Right atrium auricular region (tissue), 2 donors: ENCODE measurements around the gene LDLRAD3. TPM values are rescaled to one million over a fixed set of nuclear protein-coding genes. Genes with fewer than 3 reads are reported as not detected.

Source experiments
- DNase-seq: peaks from one replicate; pipeline ENCODE4 v3.0.0-alpha.2; 2019; ENCODE audit warnings: low spot score
- H3K27ac ChIP-seq, 2 donors: fragments of 200-600 bp; sonication (generic); 1 replicate in 1 of 2; 2 replicates in 1 of 2; pipeline ENCODE4 v1.5.1; 2016 to 2019
- H3K27me3 ChIP-seq, 2 donors: fragments of 200-600 bp; sonication (generic); one replicate each; pipeline versions ENCODE4 v1.5.1 to v1.6.0; 2017 to 2019
- H3K36me3 ChIP-seq: fragments of 200-600 bp; sonication (generic); one replicate; pipeline ENCODE4 v1.5.1; 2016
- H3K4me1 ChIP-seq, 2 donors: fragments of 200-600 bp; sonication (generic); one replicate each; pipeline versions ENCODE4 v1.5.1 to v1.6.0; 2017 to 2019
- H3K4me3 ChIP-seq, 2 donors: fragments of 200-600 bp; sonication (generic); 1 replicate in 1 of 2; 2 replicates in 1 of 2; pipeline ENCODE4 v1.5.1; 2017 to 2019; ENCODE audit warnings: mild to moderate bottlenecking in 1 of 2, moderate library complexity in 1 of 2
- H3K9me3 ChIP-seq, 2 donors: fragments of 200-600 bp; sonication (generic); one replicate each; pipeline ENCODE4 v1.5.1; 2019
- CTCF ChIP-seq, 2 donors: fragments of 200-600 bp; sonication (generic); IDR thresholded peaks; one replicate each; pipeline ENCODE4 v1.5.1; 2019; ENCODE audit warnings: antibody characterized with exemption in 2 of 2
- total RNA-seq, 2 donors: library from RNA; depleted of rRNA; stranded (reverse); fragments of >200 nt; gene quantifications; one replicate each; pipeline ENCODE4 v1.1.0, GENCODE V29; 2016

LDLRAD3 gene
- total RNA-seq, 2 donors from 2014 or later = 3.6 to 7.0 TPM

DNA sequence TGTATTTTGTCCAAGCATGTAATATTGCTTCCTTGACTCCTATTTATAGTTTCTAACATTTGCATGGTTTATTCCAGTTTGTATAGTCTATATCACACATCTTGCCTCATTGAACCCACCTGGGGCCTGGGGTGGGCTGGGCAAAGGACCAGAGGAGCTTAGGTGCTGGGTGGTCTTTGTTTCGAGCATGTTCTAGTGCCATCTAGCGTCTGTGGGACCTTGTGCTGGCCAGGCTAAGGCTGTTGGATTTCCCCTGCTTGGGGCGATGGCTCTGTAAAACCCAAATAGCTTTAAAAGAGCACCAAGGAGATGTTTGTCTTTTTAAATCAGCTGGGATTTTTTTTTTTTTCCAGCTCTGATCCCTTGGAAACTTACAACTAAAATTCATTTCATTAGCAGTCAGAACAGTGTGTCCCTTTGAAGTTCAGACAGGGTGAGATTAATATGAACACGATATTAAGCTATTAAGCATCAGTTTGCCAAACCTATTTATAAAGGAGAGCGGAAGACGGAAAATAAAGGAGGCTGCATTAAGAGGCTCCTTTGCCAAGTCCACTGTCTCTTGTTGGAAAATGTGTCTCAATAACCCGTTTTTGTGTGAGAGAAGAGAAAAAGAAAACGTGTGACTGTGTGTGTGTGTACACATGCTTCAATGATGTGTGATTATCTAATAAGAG is 188.0 kb downstream of the LDLRAD3 start:
- DNase-seq = no peak
- Histone ChIP-seq H3K9me3 (no peaks in the 10 kb centered on the region), H3K36me3 (no peaks in the 10 kb centered on the region), H3K4me3 (no peak overlapping the region), H3K27me3 (no peaks in the 10 kb centered on the region), H3K4me1 (no peaks in the 10 kb centered on the region), H3K27ac (peak overlapping the region in 1 of 2 donors; percentile 23)
- TF ChIP-seq CTCF (IDR thresholded peaks at IDR 0.05) = peak; percentile 41 to 85

GRCh38 chr11:36132940-36133339 is 189.1 kb downstream of the LDLRAD3 start:
- Histone ChIP-seq H3K9me3 (no peaks in the 10 kb centered on the region), H3K4me1 (no peaks in the 10 kb centered on the region), H3K27me3 (no peaks in the 10 kb centered on the region), H3K36me3 (no peaks in the 10 kb centered on the region), H3K27ac (no peak overlapping the region), H3K4me3 (no peak overlapping the region)
- no peak for DNase-seq
- no peak for TF ChIP-seq CTCF (IDR thresholded peaks at IDR 0.05)

- Histone ChIP-seq H3K4me1 (no peaks in the 10 kb centered on the region), H3K4me3 (no peak overlapping the region), H3K27ac (no peak overlapping the region), H3K27me3 (no peaks in the 10 kb centered on the region), H3K9me3 (no peaks in the 10 kb centered on the region), H3K36me3 (no peaks in the 10 kb centered on the region)
- no peak for DNase-seq
- TF ChIP-seq CTCF (IDR thresholded peaks at IDR 0.05) = no peak
Observed at GRCh38 chr11:36135076-36135475, 191.2 kb downstream of the LDLRAD3 start.

DNA sequence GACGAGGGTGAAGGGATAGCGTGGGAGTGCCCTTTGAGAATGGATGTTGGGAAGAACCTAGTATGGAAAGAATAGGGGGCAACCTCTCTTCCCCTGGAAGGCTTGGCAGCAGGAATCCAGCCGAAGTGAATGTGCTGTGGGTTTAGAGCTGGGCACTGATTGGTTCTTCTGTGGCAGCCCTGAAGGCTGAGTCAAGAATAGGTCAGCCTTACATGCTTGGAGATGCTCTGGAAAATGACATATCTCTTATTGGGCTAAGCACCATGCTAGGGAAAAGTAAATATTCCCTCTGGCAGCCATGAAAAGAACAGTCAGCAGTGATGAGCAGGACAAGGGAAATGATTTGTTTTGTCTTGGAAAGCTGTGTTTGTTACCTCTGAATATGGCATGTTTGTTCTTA is 195.9 kb downstream of the LDLRAD3 start:
- Histone ChIP-seq H3K4me1 (no peaks in the 10 kb centered on the region), H3K27me3 (no peaks in the 10 kb centered on the region), H3K9me3 (no peaks in the 10 kb centered on the region), H3K27ac (no peak overlapping the region), H3K4me3 (no peak overlapping the region), H3K36me3 (no peaks in the 10 kb centered on the region)
- no peak for DNase-seq
- no peak for TF ChIP-seq CTCF (IDR thresholded peaks at IDR 0.05)

DNA sequence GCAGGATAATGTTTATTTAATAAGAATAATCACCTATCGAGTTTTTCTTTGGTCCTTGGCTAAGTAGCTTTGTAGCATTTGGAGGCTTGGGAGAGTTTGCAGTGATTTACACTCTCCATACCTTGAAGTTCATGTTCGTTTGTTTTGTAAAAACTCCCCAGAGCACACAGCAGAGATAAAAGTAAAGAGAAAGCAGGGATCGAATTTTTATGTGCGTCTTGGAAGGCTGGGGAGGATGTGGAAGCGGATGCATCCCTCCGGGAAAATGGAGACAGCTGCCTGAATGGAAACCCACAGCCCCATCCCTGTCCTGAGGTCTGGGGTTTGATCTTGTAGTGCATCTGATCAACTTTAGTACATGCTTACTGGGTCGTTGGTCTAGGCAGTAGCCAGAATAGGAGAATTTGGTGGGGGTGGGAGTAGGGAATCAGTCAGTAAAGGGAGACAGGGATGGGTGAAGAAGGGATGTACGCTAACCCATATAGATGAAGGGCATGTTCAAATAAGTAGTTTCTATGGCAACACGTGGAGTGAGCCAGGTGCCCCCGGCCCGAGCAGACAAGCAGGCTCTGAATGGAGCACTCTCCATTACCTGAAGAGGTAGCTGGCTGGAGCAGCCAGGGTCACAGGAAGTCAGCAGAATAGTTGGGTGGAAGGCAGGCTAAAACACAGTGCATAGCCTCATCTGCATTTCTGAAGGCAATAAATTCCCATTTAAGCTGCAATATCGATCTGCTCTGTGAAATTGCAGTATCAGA is 197.5 kb downstream of the LDLRAD3 start:
- Histone ChIP-seq H3K4me3 (no peak overlapping the region), H3K27me3 (no peaks in the 10 kb centered on the region)
- no peak for TF ChIP-seq CTCF (IDR thresholded peaks at IDR 0.05)

More for the DNA sequence above, 197.5 kb downstream of the LDLRAD3 start:
- no peak overlapping the region for H3K27ac ChIP-seq
- H3K9me3 ChIP-seq = no peaks in the 10 kb centered on the region
- DNase-seq = no peak
- H3K36me3 ChIP-seq = no peaks in the 10 kb centered on the region
- no peaks in the 10 kb centered on the region for H3K4me1 ChIP-seq
